Thyroid gland (tissue), 4 donors: ENCODE data around the gene MACROD1.

ENCODE experiments used
- POLR2A ChIP-seq, 2 donors: fragments of 450-650 bp; IDR thresholded peaks; one replicate each; pipeline ENCODE4 v1.6.1; 2017; ENCODE audit warnings: antibody characterized with exemption in 2 of 2, mild to moderate bottlenecking in 2 of 2, moderate library complexity in 1 of 2
- TF ChIP-seq, protein P1 (sequence below), 6 experiments: fragments of 200-600 bp in 3 of 6; fragments of 450-650 bp in 3 of 6; sonication (generic) in 3 of 6; IDR thresholded peaks; one replicate each; pipeline ENCODE4 v1.5.1; 2016 to 2019; ENCODE audit warnings: antibody characterized with exemption in 6 of 6, mild to moderate bottlenecking in 2 of 6, inconsistent platforms in 1 of 6, moderate library complexity in 1 of 6

DNA sequence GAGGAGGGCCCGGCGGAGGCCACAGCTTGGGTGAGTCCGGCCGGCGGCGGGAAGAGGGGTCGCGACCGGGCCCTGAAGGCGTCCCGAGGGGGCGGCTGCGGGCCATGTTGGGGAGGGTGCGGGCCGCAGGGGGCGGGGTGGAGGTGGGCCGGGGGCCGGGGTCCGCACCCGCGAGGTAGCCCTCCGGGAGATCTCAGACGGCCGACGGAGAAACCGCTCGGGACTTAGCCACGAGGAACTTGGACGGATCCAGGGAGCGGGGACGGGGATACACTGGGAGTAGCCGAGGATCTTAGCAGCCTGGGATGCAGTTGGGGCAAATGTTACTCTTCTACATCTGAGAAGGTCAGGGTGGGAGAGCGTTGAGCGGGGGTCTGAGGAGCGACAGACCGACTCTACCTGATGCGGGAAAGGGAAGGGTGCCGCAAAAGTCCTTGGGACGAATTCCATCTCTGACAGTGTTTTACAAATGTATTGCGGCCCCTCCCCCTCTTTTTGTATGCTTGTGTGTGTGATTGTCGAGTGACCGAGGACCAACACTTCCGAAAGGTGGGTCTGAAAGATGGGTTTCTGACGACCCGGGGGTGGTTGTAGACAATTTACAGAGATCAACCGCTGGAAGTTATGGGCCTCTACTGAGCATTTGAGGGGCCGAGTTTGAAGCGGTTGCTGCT, 20.7 kb upstream of the MACROD1 start:
- TF ChIP-seq POLR2A (IDR thresholded peaks at IDR 0.05): no peak
- TF ChIP-seq, protein P1, sequence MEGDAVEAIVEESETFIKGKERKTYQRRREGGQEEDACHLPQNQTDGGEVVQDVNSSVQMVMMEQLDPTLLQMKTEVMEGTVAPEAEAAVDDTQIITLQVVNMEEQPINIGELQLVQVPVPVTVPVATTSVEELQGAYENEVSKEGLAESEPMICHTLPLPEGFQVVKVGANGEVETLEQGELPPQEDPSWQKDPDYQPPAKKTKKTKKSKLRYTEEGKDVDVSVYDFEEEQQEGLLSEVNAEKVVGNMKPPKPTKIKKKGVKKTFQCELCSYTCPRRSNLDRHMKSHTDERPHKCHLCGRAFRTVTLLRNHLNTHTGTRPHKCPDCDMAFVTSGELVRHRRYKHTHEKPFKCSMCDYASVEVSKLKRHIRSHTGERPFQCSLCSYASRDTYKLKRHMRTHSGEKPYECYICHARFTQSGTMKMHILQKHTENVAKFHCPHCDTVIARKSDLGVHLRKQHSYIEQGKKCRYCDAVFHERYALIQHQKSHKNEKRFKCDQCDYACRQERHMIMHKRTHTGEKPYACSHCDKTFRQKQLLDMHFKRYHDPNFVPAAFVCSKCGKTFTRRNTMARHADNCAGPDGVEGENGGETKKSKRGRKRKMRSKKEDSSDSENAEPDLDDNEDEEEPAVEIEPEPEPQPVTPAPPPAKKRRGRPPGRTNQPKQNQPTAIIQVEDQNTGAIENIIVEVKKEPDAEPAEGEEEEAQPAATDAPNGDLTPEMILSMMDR (IDR thresholded peaks at IDR 0.05): no peak
